GM18907 (cell line): Measurements from ENCODE around the gene SDHC.

ENCODE experiments used
- ATAC-seq: cut with Tn5 transposase; IDR thresholded peaks from one replicate; pipeline ENCODE4 v1.9.1; 2021; ENCODE audit warnings: mild to moderate bottlenecking, moderate library complexity; ENCODE audit not compliant: unreplicated experiment

The SDHC gene

GRCh38 chr1:161314201-161314981, at the start of gene SDHC:
Gene SDHC (plus strand): TSS chr1:161314381. CDS start chr1:161314406, 25 bp downstream.
- peak; percentile 93 for ATAC-seq

DNA sequence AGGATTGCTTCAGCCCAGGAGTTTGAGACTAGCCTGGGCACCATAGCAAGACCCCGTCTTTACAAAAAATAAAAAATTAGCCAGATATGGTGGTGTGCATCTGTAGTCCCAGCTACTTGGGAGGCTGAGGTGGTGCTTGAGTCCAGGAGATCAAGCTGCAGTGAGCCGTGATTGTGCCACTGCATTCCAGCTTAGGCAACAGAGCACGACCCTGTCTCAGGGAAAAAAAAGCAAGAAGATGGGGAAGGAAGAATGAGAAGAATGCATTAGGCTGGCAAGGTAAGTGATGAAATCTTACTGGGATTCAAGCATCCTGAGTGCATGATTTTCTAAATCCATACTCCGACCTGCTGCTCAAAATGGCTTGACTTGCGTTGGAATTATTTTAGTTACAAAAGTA, 48.9 kb upstream of the SDHC start:
- ATAC-seq = no peak

DNA sequence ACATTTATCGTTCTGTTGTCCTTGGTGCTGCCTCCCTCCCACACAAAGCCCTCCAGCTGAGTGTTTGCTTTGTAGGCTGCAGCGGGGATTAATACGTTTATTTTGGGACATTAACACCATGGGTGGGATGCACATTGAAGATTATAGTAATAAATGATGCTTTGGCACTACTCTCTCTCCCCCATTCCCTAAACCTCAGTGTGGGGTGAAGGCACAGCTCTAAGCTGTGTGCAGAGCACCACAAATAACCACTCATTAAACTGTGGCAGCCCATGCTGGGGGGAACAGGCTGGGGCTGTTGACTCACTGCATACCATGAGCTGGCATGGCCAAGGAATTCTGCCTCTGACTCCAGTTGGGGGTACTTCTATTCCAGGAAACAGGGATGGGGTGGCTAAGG, 48.0 kb upstream of the SDHC start:
- ATAC-seq = no peak

DNA sequence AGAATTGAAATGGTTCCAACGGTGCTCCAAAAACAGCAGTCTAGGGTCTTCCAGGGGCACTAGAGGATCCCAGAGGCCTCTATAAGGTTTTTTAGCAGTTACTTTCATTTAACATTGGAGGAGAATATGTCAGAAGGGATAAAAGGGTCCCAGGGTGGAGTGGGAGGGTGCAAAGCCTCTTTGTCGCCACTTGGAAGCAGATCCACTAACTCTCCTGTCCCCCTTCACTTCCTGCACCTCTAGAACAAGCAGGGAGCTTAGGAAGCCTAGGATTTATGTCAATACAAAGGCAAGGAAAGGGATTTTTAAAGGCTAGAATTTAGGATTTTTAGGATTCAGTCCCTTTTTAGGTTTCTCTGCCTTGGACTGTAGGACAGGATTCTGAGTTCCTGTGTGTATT, 47.3 kb upstream of the SDHC start:
- no peak for ATAC-seq

DNA sequence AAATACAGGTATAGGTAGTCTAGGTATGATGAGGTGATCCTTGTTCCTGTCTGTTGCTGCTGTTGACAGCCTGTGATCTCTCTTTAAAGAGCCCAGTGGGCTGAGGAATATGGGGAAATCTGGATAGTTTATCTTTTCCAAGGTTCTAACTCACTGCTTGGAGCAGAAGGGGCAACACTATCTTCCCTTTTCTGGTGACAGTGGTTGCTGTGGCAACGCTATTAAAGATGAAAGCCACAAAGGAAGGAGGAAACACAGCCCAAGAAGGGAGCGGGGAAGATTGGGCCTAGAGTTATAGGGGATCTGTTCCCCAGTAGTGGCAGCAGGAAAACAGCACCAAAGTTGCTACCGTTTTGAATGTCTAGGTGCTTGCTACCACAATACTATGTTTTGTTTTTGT, 46.9 kb upstream of the SDHC start:
- no peak for ATAC-seq

DNA sequence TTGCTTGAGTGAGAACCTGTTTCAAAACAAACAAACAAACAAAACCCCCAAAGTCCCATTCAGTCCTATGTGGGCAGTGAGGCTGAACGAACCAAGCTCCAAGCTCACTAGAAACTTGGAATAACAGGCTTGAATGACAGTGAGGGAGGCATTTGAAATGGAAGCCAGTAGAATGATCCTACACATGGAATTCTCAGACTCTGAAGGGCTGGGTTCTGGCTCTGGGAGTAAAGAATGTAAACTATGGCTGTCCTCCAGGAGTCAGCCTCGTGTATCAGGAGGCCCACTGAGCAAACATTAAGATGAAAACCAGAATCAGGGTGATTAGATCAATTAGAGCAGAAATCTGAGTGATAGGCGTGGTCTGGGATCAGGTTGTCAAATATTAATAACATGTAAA, 40.8 kb upstream of the SDHC start:
- no peak for ATAC-seq

- ATAC-seq = no peak
These were observed 39.3 kb upstream of the SDHC start for GRCh38 chr1:161274874-161275273.

DNA sequence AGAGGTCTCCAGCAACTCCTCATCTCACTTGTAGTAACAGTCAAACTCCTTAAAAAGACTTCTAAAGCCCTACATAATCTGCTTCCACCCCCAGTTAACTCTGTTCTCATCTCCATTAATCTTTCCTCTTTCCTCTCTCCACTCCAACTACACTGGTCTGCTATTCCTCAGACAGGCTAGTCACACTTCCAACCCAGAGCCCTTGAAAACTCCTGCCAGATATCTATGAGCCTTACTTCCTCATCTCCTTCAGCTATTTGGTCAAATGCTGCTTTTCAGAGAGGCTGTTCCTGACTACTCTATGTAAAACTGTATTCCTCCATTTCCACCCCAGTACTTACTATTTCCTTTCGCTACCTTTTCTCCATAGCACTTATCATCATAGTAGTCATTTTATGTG, 31.2 kb upstream of the SDHC start:
- ATAC-seq = no peak

DNA sequence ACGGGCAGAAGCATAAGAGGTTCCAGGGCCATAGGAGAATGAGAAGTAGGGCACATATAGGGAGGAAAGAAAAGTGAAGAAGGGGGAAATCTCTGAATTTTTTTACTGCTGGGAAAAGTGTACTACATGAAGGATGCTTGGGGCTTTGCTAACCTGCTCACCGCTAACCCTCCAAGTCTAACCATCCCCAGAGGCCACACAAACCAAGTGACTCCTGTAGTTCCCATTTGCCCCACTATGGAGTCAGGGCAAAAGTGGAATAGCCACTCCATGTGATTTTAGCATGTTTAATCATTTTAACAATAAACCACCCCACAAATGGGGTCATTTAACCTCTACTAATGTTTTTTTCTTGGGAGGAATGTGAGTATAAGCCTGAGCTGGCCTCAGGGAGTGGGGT, 29.1 kb upstream of the SDHC start:
- no peak for ATAC-seq

GRCh38 chr1:161285521-161285920, 28.7 kb upstream of the SDHC start:
- no peak for ATAC-seq

GRCh38 chr1:161287482-161288054, 26.6 kb upstream of the SDHC start:
- ATAC-seq = no peak

GRCh38 chr1:161290779-161291178, 23.4 kb upstream of the SDHC start:
- ATAC-seq = no peak

- ATAC-seq = no peak
These were observed 16.8 kb upstream of the SDHC start for GRCh38 chr1:161297415-161297814.

DNA sequence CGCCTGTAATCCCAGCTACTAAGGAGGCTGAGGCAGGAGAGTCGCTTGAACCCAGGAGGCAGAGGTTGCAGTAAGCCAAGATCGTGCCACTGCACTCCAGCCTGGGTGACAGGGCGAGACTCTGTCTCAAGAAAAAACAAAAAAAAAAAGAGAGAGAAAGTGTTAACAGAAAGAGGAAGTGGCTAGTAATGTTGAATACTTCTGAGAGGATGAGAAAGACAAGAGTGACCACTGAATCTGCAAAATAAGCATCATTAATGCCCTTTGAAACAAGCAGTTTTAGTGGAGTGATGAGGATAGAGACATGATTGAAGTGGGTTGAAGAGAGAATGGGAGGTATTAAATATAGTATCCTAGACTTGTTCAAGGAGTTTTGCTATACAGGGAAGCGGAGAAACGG, 16.1 kb upstream of the SDHC start:
- ATAC-seq = no peak

DNA sequence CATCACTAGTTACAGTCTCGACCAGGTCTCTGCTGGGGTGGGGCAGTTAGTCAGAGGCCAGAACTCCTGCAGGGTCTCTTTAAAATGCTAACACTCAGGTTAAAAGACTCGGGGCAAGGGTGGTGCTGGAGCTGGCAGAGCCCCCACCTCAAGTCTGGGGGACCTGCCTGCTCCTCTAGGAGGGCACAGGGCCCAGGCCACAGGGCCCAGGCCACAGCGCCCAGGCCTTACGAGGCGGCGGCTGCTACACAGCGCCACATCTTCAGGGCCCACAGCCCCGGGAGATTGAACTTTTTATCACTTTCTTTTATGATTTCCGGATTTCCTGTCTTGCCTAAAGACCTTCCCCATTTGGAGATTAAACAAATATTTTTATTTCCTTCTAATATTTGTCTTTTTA, 14.8 kb upstream of the SDHC start:
- ATAC-seq = no peak

GRCh38 chr1:161300478-161300877, 13.7 kb upstream of the SDHC start:
- no peak for ATAC-seq

DNA sequence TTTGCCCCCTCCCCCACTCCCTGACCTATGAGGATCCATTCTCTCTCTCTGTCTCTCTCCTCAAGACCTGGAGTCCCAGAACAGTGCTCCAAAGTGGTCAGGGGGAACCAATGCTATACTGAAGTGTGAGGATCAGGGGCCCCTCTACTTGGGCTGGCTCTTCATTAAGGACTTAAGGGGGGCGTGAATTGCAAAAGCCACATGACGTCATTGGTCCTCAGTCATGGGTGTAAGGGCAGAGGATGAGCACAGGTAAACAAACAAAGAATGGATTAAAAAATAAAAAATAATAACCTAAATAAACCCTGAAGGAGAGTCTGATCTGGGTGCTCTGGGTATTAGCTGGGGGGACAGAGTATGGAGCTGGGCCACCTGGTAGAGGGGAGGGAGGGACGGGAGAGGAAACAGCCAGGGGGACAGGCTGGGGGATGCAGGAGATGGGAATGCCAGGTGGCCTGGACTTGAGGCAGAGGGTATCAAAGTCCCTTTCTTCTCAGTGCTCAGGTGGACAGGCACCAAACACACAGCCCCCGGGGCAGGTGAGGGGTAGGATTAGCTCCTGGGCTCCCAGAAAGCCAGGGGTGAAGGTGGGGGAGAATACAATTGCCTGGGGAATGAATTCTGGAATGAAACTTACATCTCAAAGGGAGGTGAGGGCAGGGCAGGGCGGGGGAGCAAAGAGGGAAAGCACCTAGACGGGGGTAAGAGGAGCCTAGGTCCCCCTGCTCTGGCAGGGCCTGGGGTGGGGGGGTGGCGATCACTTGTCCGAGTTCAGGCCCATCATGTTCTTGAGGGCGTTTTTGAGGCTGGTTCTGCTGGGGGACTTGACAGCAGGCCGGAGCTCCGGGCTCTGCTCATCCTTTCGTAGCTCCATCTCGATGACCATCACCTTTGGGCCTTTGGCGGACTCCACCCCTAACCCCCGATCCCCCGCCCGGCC, 9.0 kb upstream of the SDHC start:
- ATAC-seq = no peak

GRCh38 chr1:161305867-161306519, 8.2 kb upstream of the SDHC start:
- ATAC-seq = peak; percentile 87

DNA sequence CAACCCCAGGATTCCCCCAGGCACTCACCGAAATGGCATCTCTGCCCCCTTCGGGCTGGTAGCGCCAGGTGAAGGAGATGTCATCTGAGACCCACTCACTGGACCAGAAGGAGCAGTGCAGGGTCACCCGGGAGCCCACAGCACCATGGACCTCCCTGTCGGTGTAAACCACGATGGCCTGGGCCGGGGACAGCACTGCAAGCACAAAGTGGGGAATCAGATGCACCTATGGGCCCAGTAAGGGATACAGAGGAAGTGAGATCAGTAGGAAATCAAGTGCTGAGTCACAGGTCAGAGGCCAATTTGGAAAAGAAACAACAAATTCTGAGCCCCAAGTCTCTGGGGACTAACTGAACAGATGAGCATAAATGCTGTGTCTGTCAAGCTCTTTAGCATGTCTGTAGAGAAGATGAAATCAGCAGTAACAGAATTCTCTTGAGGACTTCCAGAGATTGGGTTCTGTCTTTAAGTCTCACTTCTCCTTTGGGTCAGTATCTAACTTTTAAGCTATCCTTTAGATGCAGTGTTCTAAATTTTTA, 6.9 kb upstream of the SDHC start:
- no peak for ATAC-seq

DNA sequence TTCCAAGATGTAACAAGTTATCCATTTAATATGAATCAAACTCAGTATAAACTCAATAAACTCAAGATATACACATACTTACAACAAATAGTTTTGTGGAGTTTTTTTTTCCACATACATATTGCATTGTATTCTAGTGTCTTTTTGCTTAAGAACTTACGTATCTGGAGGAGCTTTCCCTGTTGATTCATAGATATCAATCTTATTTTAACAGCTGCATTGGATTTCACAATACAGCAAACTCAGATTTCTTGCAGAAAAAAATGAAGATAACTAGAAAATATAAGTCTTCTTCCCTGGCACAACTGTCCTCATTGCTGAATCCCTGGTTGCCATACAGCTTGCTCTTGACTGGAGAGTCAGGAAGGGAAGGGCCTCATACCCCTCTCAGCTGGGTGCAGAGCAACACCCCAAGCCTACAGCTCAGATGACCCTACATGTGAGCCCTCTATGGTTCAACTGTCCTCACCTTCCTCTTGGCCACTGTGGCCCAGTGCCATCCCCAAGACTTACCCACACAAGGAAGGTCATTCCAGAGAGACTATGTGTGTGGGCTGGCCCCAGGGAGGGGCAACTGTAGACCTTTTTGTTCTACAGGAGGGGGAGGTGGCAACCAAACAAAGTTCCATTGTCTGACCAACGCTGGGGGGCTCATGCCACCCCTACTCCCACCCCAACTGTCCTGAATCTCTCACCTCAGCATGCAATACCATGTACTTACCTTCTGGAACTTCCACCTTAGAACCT, 6.1 kb upstream of the SDHC start:
- no peak for ATAC-seq
